Suppressor macrophage treated with lipopolysaccharide for 1 hour (primary cell): ENCODE data around the gene IMMP2L.
"Not testable (repeated sequence)": the region's sequence is repeated elsewhere in the genome, so short reads cannot be mapped to it uniquely, and the experiment has no call there.

Source experiments
- DNase-seq, 3 donors: peaks; one replicate each; pipeline ENCODE4 v3.0.0-alpha.2; 2020 to 2022

IMMP2L gene

DNA sequence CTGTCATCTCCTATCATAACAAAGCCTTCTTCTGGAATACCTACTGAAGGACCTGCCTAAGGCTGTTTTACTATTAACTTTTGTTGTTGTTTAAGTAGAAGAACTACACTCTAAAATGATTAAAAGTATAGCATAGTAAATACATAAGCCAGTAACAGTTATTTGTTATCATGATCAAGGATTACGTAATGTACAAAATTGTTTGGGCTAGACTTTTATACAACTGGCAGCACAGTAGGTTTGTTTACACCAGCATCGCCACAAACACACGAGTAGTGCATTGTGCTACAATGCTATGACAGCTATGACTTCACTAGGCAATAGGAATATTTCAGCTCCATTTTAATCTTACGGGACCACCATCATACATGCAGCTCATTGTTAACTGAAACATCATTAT lies 302.3 kb downstream of the IMMP2L start:
- DNase-seq: no peak

DNA sequence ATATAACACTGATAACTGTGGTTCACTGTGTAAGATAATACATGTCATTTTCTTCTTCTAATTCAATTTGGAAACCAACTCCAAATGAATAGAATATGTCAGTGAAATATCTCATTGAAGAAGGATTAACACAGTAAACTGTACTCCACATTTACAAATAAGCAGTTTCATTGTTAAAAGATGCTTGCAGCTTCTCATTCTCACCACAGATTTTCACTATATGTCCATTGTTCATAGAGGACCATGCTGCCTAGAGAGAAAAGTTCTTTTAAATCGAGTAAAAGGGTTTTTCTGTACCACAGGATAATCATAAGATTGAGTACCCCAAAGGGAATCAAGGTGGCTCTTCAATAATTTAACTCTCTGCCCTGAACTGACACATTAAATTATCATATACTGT lies 305.9 kb downstream of the IMMP2L start:
- no peak for DNase-seq

DNA sequence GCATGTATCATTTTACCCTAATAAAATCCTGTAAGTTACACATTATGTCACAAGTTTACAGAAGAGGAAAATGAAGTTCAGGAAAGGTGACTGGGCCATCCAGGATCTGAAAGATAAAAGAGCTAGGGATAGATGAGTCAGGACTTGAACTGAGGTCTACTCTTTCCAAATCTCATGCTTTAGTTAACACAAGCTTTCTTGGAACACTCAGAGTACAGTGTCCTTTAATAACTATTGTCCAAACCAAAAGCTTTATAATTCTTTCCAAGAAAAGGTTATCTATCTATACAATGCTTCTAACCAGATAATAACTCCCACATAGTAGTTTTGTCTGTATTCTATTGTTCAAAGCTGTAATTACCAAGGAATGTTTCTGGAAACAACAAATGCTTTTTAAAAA lies 306.7 kb downstream of the IMMP2L start:
- no peak for DNase-seq

DNA sequence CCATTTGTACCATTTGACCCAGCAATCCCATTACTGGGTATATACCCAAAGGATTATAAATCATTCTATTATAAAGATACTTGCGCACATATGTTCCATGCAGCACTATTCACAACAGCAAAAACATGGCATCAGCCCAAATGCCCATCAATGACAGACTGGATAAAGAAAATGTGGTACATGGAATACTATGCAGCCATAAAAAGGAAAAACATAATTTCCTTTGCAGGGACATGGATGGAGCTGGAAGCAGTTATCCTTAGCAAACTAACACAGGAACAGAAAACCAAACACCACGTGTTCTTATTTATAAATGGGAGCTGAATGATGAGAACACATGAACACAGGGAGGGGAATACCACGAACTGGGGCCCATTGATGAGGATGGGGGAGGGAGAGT lies 310.9 kb downstream of the IMMP2L start:
- DNase-seq: not testable (repeated sequence)

DNA sequence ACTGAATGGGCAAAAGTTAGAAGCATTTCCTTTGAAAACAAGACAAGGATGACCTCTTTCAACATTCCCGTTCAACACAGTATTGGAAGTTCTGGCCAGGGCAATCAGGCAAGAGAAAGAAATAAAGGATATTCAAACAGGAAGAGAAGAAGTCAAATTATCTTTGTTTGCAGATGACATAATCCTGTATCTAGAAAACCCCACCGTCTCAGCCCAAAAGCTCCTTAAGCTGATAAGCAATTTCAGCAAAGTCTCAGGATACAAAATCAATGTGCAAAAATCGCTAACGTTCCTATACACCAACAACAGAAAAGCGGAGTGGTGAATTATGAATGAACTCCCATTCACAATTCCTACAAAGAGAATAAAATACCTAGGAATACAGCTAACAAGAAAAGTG lies 312.5 kb downstream of the IMMP2L start:
- not testable (repeated sequence) for DNase-seq

DNA sequence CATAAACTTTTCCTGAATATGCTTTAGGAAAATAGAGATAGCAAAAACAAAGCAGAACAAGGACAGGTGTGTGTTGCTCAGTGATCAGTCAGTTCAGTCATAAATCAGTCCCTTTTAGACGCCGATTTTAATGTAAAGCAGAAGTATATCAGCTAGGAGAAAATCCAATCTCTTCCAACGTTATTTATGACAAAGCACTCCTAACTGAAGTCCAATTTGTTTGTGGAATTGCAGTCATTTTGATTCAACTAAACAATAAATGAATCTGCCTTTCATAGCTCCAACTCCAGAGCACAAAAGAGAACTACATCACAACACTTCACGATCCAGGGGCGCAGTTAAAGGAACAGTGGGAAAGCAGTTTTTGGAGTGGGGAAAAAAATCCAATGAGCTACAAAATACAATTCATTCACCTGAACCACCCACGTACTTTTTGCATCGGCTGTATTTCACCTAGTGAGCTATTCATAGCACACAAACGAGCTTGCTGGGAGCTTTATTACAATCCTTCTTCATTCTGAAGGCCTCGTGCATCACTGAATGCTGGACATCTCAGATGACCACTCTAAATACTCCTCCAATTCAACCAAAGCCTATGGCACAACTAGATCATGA lies 320.0 kb downstream of the IMMP2L start:
- DNase-seq: no peak

DNA sequence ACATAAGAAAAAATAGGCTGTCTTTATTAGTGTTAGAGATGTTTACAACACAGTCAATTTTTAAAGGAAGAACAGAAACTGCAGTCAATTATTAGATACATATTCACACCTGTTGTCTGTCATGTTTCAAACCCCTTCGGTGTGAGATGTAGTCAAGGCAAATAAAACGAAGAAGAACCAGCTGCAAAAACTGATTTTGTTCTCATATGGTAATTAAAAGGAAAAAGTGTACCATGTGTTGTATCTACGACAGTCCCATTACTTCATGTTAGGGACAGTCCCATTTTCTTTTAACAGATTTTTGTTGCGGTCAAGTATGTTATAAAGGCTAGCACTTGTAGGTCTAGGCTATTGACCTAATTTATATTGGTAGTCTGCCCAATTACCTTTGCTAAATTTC lies 321.9 kb downstream of the IMMP2L start:
- DNase-seq: no peak

DNA sequence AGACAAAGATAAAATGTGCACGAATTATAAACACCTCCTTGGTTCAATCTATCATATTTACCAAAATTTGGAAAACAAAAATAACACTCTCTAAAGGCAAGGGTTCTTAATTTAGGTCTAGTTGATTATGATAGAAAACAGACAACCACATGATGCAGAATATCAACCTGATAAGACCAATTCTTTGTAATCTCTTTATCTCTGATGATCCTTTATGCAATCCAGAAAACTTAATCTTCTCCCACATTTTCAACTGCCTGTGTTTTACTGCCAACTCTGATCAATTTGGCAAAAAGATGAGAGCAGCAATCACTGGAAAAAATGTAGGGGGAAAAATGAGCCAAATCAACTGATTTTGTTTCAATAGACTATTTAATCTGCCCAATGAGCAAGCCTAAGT lies 322.9 kb downstream of the IMMP2L start:
- no peak for DNase-seq

DNA sequence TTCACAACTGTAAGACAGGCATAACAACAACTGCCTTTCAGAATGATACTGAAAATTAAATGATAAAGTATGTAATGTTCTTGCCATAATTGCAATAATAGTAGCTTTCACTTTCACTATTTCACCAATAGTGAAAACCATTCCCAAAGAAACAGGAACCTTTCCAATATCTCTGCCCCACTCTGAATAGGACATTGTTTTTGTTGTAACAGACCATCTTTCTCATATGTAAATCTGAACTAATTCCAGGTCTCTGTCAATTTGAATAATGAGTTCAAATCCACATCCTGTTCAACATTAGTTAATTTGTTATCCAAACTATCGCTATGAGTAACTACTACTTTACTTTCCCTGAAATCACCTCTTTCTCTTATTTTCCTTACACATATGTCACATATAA lies 323.4 kb downstream of the IMMP2L start:
- peak; percentile 8 to 34 (median 22) for DNase-seq

DNA sequence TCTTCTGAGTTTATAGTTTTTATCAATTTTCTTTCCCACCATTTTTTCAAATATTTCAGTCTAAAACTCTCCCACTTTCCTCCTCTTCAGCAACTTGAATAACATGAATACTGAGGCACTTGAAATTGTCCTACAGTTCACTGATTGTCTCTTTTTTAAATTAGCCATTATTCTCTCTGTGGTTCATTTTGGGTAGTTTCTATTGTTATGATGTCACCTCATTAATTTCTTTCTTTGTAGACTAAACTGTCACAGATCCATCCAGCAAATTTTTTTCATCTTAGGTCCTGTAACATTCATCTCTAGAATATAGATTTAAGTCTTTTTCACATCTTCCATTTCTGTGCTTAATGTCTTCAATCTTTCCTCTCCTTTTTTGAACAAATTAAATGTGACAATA lies 326.6 kb downstream of the IMMP2L start:
- no peak for DNase-seq

DNA sequence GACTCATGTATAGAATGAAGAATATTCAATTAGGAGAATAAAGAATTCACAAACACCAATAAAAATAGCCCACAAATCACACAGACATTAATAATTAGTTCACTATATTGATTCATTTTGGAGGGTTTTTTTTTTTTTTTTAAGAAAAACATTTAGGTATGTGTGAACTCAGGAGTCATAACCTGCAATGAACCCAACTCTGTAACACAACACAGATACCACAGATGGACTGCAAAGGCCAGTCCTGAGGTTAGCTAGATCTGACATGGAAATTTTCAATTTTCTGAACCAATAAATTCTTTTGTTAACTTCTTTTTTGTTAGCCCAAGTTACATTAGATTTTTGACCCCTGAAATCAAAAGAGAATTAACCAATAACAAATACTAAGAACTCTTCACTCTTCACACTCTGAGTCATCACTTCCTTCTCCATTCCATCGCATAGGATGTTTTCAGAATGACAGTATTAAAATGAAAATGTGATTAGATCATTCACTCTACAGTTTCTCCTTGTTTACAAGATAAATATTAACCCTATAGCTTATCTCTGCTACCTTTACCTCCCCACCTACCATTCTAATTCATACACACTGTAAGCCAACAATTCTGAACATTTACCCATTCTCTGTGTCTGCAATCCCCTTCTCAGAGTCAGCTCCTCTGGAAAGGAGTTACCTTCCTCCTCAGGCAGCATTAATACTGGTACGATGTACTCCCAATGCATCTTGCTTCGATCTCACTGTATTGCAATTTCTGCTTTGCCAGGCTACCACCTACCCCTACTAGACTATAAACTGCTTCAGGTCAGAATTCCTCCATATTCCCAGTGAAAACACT lies 329.8 kb downstream of the IMMP2L start:
- peak; percentile 24 to 64 (median 64) for DNase-seq

DNA sequence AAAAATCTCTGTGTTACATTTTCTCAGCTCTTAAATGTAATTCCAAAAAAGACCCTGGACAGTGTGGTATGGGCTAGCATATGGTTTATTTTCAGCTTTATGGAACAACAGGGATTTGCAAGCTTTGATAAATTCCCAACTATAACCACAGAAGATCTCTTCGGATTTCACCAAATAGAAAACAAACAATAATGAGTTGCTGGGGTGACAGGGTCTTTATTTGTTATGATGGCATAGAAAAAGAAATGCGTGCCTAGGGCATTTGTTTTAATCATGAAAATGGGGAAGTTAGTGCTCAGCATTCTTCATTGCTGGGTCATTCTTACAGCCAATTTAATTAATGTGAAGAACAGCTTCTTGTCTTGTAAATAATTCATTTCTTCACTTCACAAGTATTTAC lies 332.4 kb downstream of the IMMP2L start:
- peak in 1 of 3 donors; percentile 7 for DNase-seq

DNA sequence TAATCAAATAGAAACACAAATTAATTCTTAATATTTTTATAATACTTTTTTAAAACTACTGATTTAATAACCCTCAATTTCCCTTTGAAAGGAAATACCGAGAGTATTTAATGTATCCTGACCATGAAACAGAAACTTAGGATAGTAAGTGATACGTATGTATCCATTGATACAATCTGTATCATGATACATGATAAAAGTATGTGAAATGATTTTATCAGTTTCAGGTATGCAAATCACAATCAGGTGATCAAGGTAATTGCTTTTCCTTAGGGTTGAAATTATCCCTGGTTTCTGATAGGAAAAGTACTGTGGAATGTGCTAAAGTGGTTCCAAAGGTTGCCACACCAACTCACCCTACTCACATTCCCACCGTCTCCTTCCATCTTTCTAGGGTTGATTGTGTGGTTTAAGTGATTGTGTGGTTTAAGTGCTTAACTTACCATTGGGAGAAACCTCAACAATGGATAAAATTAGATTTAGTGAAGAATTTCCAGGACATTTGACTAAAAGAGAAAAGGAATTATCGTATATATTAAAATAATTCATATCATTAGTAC lies 333.0 kb downstream of the IMMP2L start:
- no peak for DNase-seq

DNA sequence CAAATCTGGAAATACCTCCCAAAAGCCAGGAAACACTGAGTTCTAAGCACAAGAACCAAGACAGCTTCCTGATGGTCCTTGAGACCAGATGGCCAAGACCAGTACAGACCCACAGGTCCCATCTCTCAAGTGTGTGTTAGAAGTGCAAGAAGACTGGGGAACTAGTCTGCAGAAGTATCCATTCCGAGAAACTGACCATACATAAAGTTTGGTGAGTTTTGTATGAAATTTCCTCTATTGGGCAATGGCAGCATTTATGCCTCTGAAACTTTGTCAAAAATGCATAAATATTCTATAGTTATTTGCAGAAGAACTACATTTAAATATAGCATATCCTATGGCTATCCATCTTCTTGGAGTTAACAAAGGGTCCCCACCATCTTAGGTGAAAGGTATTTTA lies 333.9 kb downstream of the IMMP2L start:
- DNase-seq: no peak

DNA sequence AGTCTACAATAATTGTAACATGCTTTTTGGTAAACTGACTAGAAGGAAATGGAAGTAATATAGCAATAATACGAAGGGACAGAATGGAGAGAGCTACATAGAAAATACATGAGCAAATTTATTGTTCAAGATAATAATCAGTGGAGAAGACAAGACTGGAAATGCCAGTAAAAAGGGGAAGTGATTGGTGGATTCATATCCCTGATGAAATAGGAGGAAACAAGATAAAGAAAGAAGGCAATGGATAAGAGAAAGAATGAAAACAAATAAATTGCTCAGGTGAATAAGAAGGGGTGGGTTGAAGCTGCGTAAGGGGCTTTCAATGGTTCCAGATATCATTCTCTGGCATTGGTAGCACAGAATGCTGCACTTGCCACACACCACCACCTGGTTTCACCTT lies 335.5 kb downstream of the IMMP2L start:
- DNase-seq: no peak

DNA sequence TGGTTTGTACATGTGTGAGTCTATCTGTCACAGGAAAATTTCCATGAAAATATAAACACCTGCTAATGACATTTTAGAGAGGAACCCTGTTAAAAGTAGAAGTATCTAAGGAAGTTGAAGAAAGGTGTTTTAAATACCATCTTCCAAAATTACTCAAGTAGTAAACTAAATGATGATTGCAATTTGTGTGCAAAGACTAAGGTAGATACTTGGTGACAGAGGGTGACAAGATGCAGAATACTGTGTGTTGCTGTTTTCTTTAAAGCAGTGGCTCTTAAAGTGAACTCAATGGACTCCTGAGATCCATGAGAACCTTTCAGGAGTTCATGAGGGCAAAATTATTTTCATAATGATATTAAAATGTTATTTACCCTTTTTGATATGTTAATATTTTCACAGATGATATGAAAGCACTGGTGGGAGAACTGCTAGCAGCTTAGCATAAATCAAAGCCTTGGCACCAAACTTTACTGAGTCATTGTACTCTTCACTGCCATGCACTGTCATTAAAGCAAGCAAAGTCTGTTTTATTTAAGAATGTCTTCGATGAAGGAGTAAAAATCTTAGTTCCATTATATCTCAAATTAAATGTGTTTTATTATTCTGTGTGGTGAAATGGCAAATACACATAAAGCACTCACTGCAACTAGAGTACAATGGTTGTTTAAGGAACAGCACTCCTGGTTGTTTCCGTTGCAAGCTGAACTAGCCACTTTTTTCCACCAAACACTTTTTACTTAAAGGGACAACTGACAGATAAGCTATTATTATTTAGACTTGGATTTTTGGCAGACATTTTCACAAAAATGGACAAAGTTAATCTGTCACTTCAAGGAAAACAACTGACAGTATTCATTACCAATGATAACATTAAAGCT lies 337.7 kb downstream of the IMMP2L start:
- no peak for DNase-seq

DNA sequence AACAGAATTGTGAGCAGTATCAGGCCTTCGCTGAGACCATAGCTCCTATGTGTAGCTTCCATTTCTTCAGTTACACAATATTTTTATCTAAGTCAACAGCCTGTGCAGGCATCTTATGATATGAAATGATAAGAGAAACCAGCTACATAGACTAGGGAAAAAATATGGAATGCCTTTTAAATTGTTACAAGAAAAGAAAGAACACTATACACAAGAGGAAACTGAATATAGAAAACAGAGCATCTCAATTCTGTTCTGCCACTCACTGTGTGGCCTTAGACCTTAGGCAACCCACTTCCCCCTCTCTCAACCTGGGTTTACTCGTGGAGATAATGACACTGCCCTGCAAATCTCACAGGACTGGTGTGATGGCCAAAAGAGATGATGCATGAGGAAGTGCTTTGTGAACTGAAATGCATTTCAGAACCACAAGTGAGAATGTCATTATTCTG lies 338.5 kb downstream of the IMMP2L start:
- no peak for DNase-seq

DNA sequence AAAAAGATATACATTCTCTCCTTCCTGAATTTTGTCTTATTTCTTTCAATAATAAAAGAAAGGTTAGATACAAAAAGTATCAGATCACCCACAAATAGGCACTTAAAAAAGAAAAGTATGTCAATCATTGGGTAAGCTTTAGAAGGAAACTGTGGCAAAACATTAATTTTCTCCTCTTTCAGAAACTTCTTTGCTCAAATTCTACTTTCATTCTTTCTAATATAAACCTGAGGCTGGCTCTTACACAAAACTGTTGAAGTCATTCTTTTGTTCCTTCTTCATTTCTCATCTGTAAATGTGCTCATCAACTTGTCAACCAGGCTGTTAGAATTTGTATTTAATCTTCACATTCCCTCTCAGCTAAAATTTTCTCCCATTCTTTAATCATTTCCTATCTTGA lies 346.7 kb downstream of the IMMP2L start:
- no peak for DNase-seq

DNA sequence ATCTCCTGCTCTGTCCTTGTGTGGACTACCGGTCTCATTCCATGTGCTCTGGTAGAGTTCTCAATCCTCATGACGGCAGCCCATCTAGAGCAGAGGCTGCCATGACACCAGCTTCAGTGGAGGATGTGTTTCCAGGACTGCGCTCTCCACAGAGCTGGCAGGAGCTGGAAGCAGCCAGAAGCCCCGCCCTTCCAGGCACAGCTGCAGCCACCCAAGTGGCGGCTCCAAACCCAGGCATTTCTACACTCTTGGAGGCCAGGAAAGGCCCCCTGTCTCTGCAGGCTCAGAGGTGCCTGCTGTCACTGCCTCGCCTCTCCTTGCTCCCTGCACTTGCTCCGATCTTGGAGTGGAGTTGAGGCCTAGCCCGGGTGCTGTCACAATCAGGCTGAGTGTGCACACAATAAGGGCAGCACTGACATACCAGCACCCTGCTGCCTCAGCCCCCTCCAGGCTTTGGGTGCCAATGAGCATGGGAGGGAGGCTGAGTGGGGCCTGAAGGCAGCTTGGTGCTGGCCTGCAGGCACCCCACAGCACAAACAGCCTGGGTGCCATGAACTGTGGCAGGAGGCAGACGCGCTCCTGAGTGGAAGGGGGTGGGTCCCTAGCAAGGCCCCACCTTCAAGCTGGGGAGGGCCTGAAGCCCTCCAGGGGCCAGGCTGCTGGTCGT lies 349.3 kb downstream of the IMMP2L start:
- no peak for DNase-seq

DNA sequence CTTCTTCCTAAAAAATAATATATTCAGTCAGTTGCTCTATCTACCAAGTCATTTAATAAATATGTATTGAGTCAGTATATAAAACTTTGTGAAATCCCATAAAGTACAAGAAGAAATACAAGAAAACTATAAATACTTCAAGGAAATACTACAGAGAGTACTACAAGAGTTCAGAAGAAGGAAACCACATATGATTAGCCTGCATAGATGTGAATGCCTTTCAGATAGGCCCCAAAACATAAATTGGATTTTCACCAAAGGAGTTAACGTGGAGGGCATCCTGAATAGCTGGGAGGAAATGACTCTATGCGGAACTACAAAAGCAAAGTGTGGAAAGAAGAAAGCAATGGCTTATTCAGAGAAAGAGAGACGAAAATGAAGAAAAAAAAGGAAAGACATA lies 351.3 kb downstream of the IMMP2L start:
- DNase-seq: no peak

DNA sequence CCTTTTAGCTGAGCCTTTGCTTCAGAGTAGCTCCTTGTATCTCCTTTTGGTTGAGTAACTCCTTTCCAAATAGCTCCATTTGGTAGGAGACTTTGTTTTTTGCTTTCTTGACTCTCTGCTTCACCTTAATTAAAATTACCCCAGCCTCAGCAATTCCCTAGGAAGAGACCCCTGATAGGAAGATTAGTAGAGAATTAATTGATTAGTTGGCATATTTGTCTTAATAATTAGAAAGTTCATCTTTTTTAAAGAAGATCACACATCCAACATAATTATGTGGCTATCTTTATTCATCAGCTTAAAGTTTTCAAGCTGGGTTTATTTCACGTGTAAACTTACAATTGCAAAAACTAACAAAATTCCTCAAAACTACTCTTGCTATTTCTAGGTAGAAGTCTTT lies 352.2 kb downstream of the IMMP2L start:
- DNase-seq: no peak

DNA sequence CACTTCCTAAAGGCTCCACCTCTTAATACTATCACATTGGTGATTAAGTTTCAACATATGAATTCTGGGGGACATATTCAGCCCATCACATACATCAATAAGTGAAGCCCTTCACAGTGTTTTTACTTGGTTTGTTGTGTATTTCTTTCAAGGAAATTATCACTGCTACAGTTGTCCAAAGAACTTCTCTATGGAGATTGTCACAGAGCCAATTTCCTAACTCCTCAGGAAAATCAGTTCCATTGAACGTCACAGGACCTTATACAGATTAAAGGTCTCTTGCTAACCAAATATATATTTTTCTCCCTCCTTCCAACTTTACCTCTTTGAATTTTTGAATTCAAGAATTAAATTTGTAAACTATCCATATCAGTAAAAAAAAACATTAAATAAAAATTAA lies 357.0 kb downstream of the IMMP2L start:
- no peak for DNase-seq

DNA sequence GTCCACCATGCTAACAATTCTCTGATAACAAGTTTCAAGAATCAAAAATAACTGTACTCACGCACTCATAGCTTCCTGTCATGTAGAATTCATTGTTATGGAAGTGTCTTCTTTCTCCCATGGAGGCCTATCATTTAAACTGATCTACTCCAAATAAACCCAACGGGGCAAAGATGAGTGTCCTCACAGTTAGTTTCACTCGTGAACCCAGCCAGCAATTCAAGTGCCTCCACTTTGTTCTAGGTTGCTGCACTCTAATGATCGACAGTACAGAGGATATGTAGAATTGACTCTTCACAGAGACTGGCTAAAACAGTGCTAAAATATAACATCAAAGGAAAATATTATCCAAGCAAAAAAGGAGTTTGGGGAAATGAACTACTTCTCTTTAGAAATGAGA lies 360.0 kb downstream of the IMMP2L start:
- DNase-seq: no peak
